ENCODE data around the gene NDE1.
"Not testable (repeated sequence)": the region's sequence is repeated elsewhere in the genome, so short reads cannot be mapped to it uniquely, and the experiment has no call there.

The NDE1 gene

GRCh38 chr16:15621456-15621855, 28.6 kb upstream of the NDE1 start:
- DNase-seq, result no peak

- DNase-seq, result no peak
Observed at GRCh38 chr16:15621889-15622288, 28.2 kb upstream of the NDE1 start.

GRCh38 chr16:15631730-15632409, 18.2 kb upstream of the NDE1 start:
- DNase-seq, result no peak

- DNase-seq, result no peak
Observed at GRCh38 chr16:15635926-15636325, 14.1 kb upstream of the NDE1 start.

GRCh38 chr16:15636392-15636873, 13.6 kb upstream of the NDE1 start:
- no peak for DNase-seq

GRCh38 chr16:15639061-15639568, 10.9 kb upstream of the NDE1 start:
- no peak for DNase-seq

- DNase-seq, result no peak
Observed at GRCh38 chr16:15640966-15641365, 9.1 kb upstream of the NDE1 start.

GRCh38 chr16:15641753-15642556, 8.1 kb upstream of the NDE1 start:
- DNase-seq, result no peak

- DNase-seq, result peak; percentile 64 to 69
Observed at GRCh38 chr16:15642557-15643047, 7.4 kb upstream of the NDE1 start.

- peak; percentile 92 to 94 for DNase-seq
Observed at GRCh38 chr16:15643048-15643945, 6.7 kb upstream of the NDE1 start, which contains the start of gene MARF1. Gene MARF1 (minus strand): TSS chr16:15643154. CDS start chr16:15639233, 3,921 bp downstream.

GRCh38 chr16:15643946-15644250, 6.1 kb upstream of the NDE1 start:
- no peak for DNase-seq

GRCh38 chr16:15644267-15644961, 5.6 kb upstream of the NDE1 start:
- DNase-seq, result peak; percentile 47 to 72

- peak in 1 of 2 experiments; percentile 21 for DNase-seq
Observed at GRCh38 chr16:15644962-15645465, 5.0 kb upstream of the NDE1 start.

GRCh38 chr16:15646557-15647293, 3.3 kb upstream of the NDE1 start:
- DNase-seq, result not testable (repeated sequence)

- DNase-seq, result no peak
Observed at GRCh38 chr16:15647294-15648014, 2.6 kb upstream of the NDE1 start.

GRCh38 chr16:15648135-15648730, 1.8 kb upstream of the NDE1 start:
- DNase-seq, result no peak

- DNase-seq, result not testable (repeated sequence)
Observed at GRCh38 chr16:15649311-15649710, 734 bp upstream of the NDE1 start.

- no peak for DNase-seq
Observed at GRCh38 chr16:15649727-15650018, 372 bp upstream of the NDE1 start.

- no peak for DNase-seq
Observed at GRCh38 chr16:15650698-15651171, 690 bp downstream of the NDE1 start.

Data from NCI-H2081 (cell line).